ENCODE data around the gene A3GALT2.
A peak's percentile ranks its signal among the peaks of the same experiment; 100 is the strongest.

Gene A3GALT2

GRCh38 chr1:33320619-33321165 lies at the start of gene A3GALT2:
Gene A3GALT2 (minus strand): TSS chr1:33321098. CDS start chr1:33321098, 0 bp downstream.
- DNase-seq = no peak

DNA sequence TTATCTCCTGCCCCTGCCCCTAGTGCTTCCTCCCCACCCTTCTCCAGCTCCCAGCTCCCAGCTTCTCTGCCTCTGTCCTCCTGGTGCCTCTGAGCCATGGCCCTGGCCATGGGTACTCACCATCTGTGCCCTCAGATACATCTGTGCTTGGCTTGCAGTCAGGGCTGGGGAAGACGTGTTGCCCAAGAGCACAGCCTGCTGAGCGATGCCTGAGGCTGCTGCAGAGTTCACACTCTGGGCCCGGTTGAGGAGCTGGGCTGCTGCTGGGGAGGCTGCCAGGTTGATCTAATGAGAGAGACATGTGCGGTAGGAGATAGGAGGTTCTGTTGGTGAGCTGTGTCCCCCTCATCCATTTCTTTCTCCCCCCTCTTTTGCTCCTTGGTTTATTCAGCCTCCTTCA lies 49.4 kb upstream of the A3GALT2 start:
- no peak for DNase-seq

DNA sequence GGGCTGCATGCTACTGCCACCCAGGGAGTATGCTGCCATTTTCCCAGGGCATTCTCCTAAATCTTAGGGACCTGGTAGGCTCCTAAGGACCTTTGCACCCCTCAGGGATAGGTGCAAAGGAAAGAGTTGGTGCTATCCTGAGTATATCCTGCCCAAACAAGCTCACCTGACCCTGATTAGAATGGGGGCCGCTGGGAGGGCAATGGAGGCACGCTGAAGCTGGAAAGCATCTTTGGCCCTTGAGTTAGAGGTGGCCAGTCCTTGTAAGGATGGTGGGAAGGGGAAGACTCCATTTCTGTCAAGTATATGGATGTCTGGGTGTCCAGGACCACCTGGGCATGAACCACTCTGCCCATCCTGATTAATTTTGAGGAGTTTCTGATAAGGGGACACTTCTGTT lies 48.9 kb upstream of the A3GALT2 start:
- no peak for DNase-seq

- DNase-seq = no peak
Observed at GRCh38 chr1:33369081-33369480, 48.2 kb upstream of the A3GALT2 start.

DNA sequence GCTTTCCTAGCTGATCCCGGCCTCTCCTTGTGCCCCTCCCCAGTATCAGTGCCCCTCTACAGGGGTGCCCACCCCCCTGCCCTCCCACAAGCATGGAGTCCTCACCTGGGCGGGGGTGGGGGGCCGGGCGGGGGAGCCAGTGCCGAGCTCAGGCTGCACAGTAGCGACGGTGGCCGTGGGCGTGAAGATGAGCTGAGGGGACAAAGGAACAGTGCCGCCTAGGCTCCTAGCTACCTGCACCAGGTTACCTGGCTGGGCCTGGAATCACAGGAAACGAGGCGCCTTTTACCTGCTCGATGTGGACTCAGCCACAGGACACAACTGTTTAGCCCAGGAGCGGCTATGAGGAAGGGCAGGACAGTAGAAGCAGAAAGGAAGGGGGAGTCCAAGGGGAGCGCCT lies 47.5 kb upstream of the A3GALT2 start:
- DNase-seq = no peak

GRCh38 chr1:33367485-33368405 lies 46.8 kb upstream of the A3GALT2 start:
- DNase-seq = peak; percentile 39

- DNase-seq = no peak
Observed at GRCh38 chr1:33366762-33367484, 46.0 kb upstream of the A3GALT2 start.

DNA sequence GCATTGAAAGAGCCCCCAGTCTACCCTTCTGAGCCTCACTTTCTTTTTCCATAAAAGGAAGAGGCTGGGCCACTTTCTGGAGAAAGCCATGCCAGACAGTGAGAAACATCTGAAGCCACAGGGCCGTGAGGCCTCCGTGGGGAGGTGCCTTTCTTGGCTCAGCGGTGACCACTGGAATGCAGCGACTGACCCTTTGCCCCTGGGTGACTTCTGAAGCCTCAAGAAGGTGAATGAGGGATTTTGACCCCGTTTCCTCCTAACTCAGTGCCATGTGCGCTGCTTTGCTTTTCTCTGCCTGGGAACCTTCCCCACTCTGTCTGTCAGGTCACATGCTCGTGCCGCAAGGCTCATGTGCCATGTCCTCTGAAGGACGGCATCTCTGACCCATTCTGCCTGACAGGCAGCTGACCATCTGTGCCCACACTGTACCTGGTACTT lies 44.7 kb upstream of the A3GALT2 start:
- DNase-seq = no peak

DNA sequence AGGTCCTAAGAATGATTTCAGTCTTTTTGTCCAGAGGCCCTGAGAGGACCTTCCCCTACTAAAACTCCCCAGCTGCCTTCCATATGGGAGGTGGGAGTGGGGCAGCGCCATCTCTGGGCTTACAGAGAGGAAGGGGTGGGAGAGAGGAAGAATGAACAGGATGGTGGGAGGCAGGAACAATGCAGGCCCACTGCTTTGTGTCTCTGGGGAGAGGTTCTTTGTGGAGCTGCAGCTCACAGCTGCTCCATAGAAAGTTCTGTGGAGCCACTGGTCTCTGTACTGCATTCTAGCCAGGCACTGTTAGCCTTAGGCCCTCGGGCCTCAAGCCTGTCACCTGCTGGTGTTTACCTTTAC lies 43.6 kb upstream of the A3GALT2 start:
- no peak for DNase-seq

GRCh38 chr1:33363470-33363861 lies 42.6 kb upstream of the A3GALT2 start:
- no peak for DNase-seq

GRCh38 chr1:33363021-33363420 lies 42.1 kb upstream of the A3GALT2 start:
- no peak for DNase-seq

DNA sequence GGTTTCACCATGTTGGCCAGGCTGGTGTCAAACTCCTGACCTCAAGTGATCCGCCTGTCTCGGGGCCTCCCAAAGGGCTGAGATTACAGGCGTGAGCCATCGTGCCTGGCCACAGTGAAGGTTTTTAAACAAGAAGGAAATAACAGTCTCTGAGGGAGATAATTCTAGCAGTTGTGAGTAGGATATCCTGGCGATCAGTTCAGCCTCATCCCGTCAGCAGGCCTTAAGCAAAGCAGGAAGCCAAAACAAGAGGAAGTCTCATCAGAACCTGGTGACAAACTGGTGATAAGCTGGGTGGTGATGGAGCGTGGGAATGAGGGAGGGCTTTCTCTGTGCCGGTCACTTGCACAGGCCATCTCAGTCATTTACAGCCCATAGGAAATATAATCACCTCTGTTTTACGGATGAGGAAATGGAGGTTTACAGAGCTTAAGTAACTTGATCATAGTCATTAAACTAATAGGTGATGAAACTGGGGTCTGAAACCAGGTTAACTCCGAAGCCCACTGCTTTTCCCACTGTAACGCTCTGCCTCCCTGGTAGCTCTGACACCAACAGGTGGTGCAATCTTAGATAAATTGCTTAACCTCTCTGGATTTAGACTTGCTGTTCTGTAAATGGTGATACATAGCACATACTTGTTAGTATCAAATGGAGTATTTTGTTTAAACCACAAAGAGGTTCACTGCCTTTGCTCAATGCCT lies 40.8 kb upstream of the A3GALT2 start:
- no peak for DNase-seq

DNA sequence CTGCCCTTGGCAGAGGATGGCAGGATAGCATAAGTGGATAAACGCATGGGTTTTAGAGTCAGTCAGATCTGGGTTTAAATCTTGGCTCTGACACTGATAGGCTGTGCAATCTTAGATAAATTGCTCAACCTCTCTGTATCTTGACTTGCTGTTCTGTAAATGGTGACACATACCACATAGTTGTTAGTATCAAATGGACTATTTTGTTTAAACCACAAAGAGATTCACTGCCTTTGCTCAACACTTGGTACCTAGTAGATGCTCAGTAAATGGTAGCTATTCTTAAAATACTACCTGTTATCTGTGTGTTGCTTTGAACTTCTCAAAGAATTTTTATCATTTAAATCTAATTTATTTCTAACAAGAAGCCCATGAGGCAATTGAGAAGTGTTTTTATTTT lies 39.5 kb upstream of the A3GALT2 start:
- DNase-seq = no peak

DNA sequence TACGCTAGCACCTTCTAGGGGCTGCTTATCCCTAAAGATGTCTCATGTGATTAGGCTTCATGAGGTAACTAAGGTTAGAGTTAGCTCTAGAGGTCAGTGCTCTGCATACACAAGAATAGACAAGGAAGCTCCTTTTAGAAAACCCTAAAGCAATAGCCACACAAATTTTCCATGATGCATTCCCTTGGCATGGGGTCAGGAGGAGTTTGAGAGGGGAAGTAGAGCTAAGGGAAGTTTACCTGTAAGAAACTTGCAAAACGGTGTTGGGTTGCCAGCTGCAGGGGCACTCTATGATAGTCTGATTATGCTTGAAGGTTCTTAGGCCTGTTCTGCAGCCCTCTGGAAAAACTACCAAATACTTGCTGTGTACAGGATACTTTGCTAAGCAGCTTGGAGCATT lies 39.0 kb upstream of the A3GALT2 start:
- no peak for DNase-seq

GRCh38 chr1:33358795-33359503 lies 38.1 kb upstream of the A3GALT2 start:
- DNase-seq = no peak

GRCh38 chr1:33358114-33358794 lies 37.4 kb upstream of the A3GALT2 start:
- no peak for DNase-seq

DNA sequence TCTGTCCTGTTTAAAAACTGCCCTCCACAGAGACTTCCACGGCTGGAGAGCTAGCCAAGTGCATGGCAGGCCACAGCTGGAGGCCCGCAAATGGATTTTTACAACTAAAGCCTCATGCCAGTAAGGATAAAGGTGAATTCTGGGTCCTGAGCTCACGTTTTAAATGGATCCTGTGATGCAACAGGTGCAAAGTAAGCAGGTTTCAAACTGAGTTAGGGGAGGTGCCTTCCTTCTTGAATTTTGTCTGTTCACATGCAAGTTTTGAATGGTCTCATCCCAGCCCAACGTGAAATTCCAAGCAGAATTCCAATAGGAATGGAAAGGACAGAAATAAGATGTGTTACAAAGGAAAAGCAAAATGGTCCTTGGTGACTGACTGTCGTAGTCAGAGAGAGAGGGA lies 36.2 kb upstream of the A3GALT2 start:
- no peak for DNase-seq

DNA sequence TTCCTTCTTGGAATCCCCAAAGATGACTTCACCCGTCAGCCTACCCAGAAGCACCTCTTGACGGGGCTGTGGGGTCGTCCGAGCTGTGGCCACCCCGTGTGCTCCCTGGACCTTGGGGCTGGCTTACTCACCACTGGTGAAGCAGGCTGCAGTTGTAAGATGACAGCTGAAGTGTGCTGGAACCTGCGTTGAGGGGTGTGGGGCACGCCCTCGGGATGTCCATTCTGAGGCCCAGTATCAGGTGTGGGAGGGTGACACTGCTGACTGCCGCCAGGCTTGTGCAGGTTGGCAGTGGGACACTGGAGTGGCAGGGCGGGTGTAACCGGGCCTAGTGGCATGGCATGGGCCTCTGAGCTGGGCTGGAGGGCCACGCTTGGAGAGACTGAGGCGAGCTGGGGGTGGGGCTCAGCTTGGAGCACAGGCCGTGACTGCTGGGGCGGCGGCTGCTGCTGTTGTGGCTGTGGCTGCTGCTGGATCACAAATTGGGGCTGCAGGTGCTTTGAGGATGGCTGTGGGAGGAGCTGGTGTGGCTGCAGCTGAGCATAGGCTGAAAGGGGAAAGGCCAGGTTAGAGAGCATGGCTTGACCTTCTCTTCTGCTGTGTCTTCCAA lies 33.9 kb upstream of the A3GALT2 start:
- DNase-seq = no peak

- no peak for DNase-seq
Observed at GRCh38 chr1:33353531-33353930, 32.6 kb upstream of the A3GALT2 start.

DNA sequence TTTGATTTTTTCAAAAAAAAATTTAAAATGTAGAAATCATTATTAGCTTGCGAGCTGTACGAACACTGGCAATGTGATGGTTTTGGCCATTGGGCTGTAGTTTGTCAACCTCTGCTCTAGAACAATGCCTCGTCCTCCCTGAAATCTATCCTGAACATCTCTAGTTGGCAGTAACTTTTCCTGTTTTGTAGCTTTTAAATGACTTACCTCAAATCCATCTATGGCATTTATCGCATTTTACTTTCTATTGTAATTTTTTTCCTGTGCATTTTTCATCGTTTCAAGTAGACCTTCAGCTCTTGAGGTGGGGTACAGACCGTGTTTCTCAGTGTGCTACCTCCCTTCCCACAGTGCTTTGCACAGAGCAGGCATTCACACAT lies 30.4 kb upstream of the A3GALT2 start:
- no peak for DNase-seq

- no peak for DNase-seq
Observed at GRCh38 chr1:33350611-33351280, 29.8 kb upstream of the A3GALT2 start.
